HL-60 (cell line): ENCODE data around the gene CAMSAP1.

ENCODE experiments used
- DNase-seq, 2 experiments: peaks; one replicate each; pipeline ENCODE4 v3.0.0-alpha.2; 2010 to 2020; ENCODE audit warnings: low read depth in 1 of 2, low spot score in 1 of 2
- H3K27ac ChIP-seq: fragments of 250-450 bp; sonication (Bioruptor Pico); replicated peaks from 2 replicates; pipeline ENCODE4 v1.5.1; 2020; ENCODE audit warnings: mild to moderate bottlenecking, moderate library complexity
- H3K27me3 ChIP-seq: fragments of 250-450 bp; sonication (Bioruptor Pico); 2 replicates; pipeline ENCODE4 v1.5.1; 2021; ENCODE audit warnings: mild to moderate bottlenecking, moderate library complexity; ENCODE audit not compliant: insufficient read depth, poor library complexity, severe bottlenecking
- H3K4me3 ChIP-seq: replicated peaks from 2 replicates; pipeline ENCODE4 v1.5.1; 2011; ENCODE audit warnings: mild to moderate bottlenecking, control low read depth, low read length; ENCODE audit not compliant: insufficient read depth
- GABPA ChIP-seq: IDR thresholded peaks from 2 replicates; pipeline ENCODE4 v1.6.1; 2012; ENCODE audit warnings: low read depth
- POLR2AphosphoS5 ChIP-seq: IDR thresholded peaks from 2 replicates; pipeline ENCODE4 v1.6.1; 2012; ENCODE audit warnings: low read depth
- REST ChIP-seq: IDR thresholded peaks from 2 replicates; pipeline ENCODE4 v1.6.1; 2012; ENCODE audit warnings: low read depth; ENCODE audit not compliant: insufficient replicate concordance
- SPI1 ChIP-seq: IDR thresholded peaks from 2 replicates; pipeline ENCODE4 v1.6.1; 2012; ENCODE audit warnings: low read depth, mild to moderate bottlenecking, borderline replicate concordance
- TF ChIP-seq, protein P1 (sequence below): IDR thresholded peaks from one replicate; pipeline ENCODE4 v1.5.1; 2011; ENCODE audit warnings: low read length, control low read depth, inconsistent platforms; ENCODE audit not compliant: insufficient read depth

Gene CAMSAP1

DNA sequence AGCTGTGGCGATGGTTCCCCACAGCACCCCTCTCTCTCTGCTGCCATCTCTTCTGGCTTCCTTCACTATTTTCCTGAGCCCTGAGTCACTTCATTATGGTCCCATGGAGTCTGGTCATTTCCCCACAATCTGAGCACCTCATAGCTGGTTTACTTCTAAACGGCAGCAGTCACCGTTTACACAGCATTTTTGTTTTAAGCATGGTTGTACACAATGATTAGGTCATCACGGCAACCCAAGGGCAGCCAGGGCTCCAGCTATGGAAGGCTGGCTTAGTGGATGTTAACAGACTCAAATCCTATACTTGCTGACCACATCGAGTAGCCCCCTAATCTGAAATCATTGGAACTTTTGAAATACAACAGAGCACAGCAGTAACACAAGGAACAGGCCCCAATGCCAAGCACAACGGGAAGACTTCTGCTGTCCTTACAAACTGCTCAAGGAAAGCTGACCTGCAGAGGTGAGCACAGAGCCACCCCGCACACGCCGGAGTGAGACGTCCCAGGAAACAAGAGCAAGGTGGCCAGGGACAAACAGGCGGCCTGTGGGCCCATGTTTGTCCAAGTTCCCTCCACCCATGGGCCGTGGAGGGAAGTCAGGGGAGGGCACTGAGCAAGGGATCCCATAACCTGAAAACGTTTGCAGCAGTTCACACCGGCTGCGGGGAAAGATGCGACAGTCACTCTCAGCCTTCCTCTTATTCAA is 22.9 kb downstream of the CAMSAP1 start:
- Histone ChIP-seq H3K27me3 (no peaks in the 10 kb centered on the region), H3K27ac (no peak overlapping the region), H3K4me3 (no peak overlapping the region)
- DNase-seq, result no peak
- no peak for TF ChIP-seq POLR2AphosphoS5
- no peak for TF ChIP-seq REST
- TF ChIP-seq, protein P1, sequence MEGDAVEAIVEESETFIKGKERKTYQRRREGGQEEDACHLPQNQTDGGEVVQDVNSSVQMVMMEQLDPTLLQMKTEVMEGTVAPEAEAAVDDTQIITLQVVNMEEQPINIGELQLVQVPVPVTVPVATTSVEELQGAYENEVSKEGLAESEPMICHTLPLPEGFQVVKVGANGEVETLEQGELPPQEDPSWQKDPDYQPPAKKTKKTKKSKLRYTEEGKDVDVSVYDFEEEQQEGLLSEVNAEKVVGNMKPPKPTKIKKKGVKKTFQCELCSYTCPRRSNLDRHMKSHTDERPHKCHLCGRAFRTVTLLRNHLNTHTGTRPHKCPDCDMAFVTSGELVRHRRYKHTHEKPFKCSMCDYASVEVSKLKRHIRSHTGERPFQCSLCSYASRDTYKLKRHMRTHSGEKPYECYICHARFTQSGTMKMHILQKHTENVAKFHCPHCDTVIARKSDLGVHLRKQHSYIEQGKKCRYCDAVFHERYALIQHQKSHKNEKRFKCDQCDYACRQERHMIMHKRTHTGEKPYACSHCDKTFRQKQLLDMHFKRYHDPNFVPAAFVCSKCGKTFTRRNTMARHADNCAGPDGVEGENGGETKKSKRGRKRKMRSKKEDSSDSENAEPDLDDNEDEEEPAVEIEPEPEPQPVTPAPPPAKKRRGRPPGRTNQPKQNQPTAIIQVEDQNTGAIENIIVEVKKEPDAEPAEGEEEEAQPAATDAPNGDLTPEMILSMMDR, result no peak
- TF ChIP-seq SPI1, result no peak
- no peak for TF ChIP-seq GABPA

- Histone ChIP-seq H3K27ac (no peak overlapping the region), H3K4me3 (no peak overlapping the region), H3K27me3 (no peaks in the 10 kb centered on the region)
- peak in 1 of 2 experiments; percentile 69 for DNase-seq
- TF ChIP-seq, protein P1, result no peak
- TF ChIP-seq SPI1 (no peak; the same call in 1 of the 2 replicates), GABPA (no peak), POLR2AphosphoS5 (no peak), REST (no peak)
Measured at GRCh38 chr9:135883410-135884089, 23.8 kb downstream of the CAMSAP1 start.

GRCh38 chr9:135882011-135882410 is 25.3 kb downstream of the CAMSAP1 start:
- TF ChIP-seq, protein P1, result no peak
- TF ChIP-seq GABPA, result no peak
- no peak for TF ChIP-seq POLR2AphosphoS5
- no peak for TF ChIP-seq REST
- TF ChIP-seq SPI1, result no peak
- Histone ChIP-seq H3K4me3 (no peak overlapping the region), H3K27ac (no peak overlapping the region), H3K27me3 (no peaks in the 10 kb centered on the region)
- DNase-seq, result no peak
